K562 (cell line): ENCODE data around the gene NMT2. TPM values are rescaled to one million over a fixed set of nuclear protein-coding genes. Genes with fewer than 3 reads are reported as not detected.

ENCODE experiments used
- BACH1 ChIP-seq: fragments of 200-800 bp; sonication (Bioruptor generic); IDR thresholded peaks from 2 replicates; pipeline ENCODE4 v1.6.1; 2016; ENCODE audit warnings: missing genetic modification characterization, missing compliant biosample characterization
- ESRRA ChIP-seq: fragments of 450-650 bp; IDR thresholded peaks from 2 replicates; pipeline ENCODE4 v1.6.1; 2014; ENCODE audit warnings: low read depth, mild to moderate bottlenecking, moderate library complexity, borderline replicate concordance
- HDAC2 ChIP-seq: fragments of 450-650 bp; IDR thresholded peaks from 2 replicates; pipeline ENCODE4 v1.6.1; 2016; ENCODE audit warnings: mild to moderate bottlenecking
- HDAC3 ChIP-seq: fragments of 450-650 bp; IDR thresholded peaks from 2 replicates; pipeline ENCODE4 v1.6.1; 2018; ENCODE audit warnings: borderline replicate concordance, mild to moderate bottlenecking, moderate library complexity; ENCODE audit not compliant: partially characterized antibody
- HIVEP1 ChIP-seq: fragments of 250-450 bp; sonication (Bioruptor Pico); IDR thresholded peaks from 2 replicates; pipeline ENCODE4 v1.4.0; 2020; ENCODE audit warnings: mild to moderate bottlenecking
- HMGXB4 ChIP-seq: sonication (generic); formaldehyde crosslinking; IDR thresholded peaks from 2 replicates; pipeline ENCODE4 v1.8.1; 2023; ENCODE audit warnings: mild to moderate bottlenecking, missing genetic modification reagents
- IRF9 ChIP-seq: fragments of 450-650 bp; IDR thresholded peaks from 2 replicates; pipeline ENCODE4 v1.6.1; 2016; ENCODE audit warnings: missing biosample characterization, missing genetic modification characterization
- KDM5B ChIP-seq: fragments of 200-600 bp; sonication (generic); IDR thresholded peaks from 2 replicates; pipeline ENCODE4 v1.6.1; 2012; ENCODE audit warnings: low read depth, mild to moderate bottlenecking, moderate library complexity, low read length, control low read depth, inconsistent platforms; ENCODE audit not compliant: insufficient replicate concordance
- MAFF ChIP-seq: IDR thresholded peaks from 2 replicates; pipeline ENCODE4 v1.6.1; 2012; ENCODE audit warnings: low read length, improper control_type of control experiment
- NFE2L1 ChIP-seq: fragments of 450-650 bp; IDR thresholded peaks from 2 replicates; pipeline ENCODE4 v1.6.1; 2016; ENCODE audit warnings: missing genetic modification characterization, low read depth, mild to moderate bottlenecking, missing compliant biosample characterization, moderate library complexity, borderline replicate concordance
- POLR3G ChIP-seq: IDR thresholded peaks from 2 replicates; pipeline ENCODE4 v1.6.1; 2011; ENCODE audit not compliant: insufficient read length, insufficient replicate concordance; ENCODE audit errors: extremely low read depth
- PTRF ChIP-seq: fragments of 450-650 bp; IDR thresholded peaks from 2 replicates; pipeline ENCODE4 v1.6.1; 2016; ENCODE audit warnings: mild to moderate bottlenecking, missing genetic modification characterization, missing compliant biosample characterization
- RFX1 ChIP-seq: fragments of 450-650 bp; IDR thresholded peaks from 2 replicates; pipeline ENCODE4 v1.6.1; 2016; ENCODE audit warnings: mild to moderate bottlenecking, moderate library complexity
- RNF2 ChIP-seq: sonication (generic); IDR thresholded peaks from 2 replicates; pipeline ENCODE4 v1.6.1; 2016
- SMARCE1 ChIP-seq: fragments of 450-650 bp; IDR thresholded peaks from 2 replicates; pipeline ENCODE4 v1.7.1; 2016; ENCODE audit warnings: mild to moderate bottlenecking
- SMC3 ChIP-seq: conservative IDR thresholded peaks from 2 replicates; pipeline ENCODE4 v1.6.1; 2011; ENCODE audit warnings: low read depth, low read length, improper control_type of control experiment; ENCODE audit not compliant: insufficient read depth
- SRSF3 ChIP-seq: fragments of 200-400 bp; formaldehyde crosslinking; IDR thresholded peaks from 2 replicates; pipeline ENCODE4 v1.6.1; 2016; ENCODE audit warnings: mild to moderate bottlenecking, low read length, moderate library complexity; ENCODE audit not compliant: insufficient read depth
- STAG1 ChIP-seq: sonication (generic); formaldehyde crosslinking; IDR thresholded peaks from 2 replicates; pipeline ENCODE4 v1.5.0; 2020; ENCODE audit warnings: missing genetic modification reagents, borderline replicate concordance
- TEAD4 ChIP-seq, 2 experiments: sonication (generic) in 1 of 2; formaldehyde crosslinking in 1 of 2; IDR thresholded peaks; 2 replicates each; pipeline versions ENCODE4 v1.6.1 to v1.8.0; 2012 to 2022; ENCODE audit warnings: borderline replicate concordance in 1 of 2, inconsistent platforms in 1 of 2, low read length in 1 of 2, mild to moderate bottlenecking in 1 of 2, missing genetic modification reagents in 1 of 2
- XRCC4 ChIP-seq: IDR thresholded peaks from one replicate; pipeline ENCODE4 v1.6.1; 2011; ENCODE audit not compliant: insufficient read depth, insufficient read length; ENCODE audit errors: extremely low read depth
- ZNF609 ChIP-seq: sonication (generic); formaldehyde crosslinking; IDR thresholded peaks from 2 replicates; pipeline ENCODE4 v1.8.1; 2023; ENCODE audit warnings: missing genetic modification reagents, mild to moderate bottlenecking, borderline replicate concordance
- polyA plus RNA-seq, 8 experiments: library from polyadenylated mRNA; depleted of rRNA in 4 of 8; stranded (reverse) in 5 of 8; unstranded in 3 of 8; fragments of >200 nt; fragmentation: Nextera tagmentation in 2 of 8; fragmentation: Illumina TruSeq in 1 of 8; extraction: Ambion mirVana in 2 of 8; extraction: Trizol in 1 of 8; gene quantifications; 2 replicates each; pipeline versions ENCODE4 v1.2.1 to v1.2.3, GENCODE V29; 2011 to 2014; ENCODE audit warnings: inconsistent platforms in 1 of 8, missing spikeins in 1 of 8
- total RNA-seq, 7 experiments: library from RNA; depleted of rRNA in 6 of 7; stranded (reverse); fragments of >200 nt in 6 of 7; fragmentation: Illumina TruSeq in 2 of 7; extraction: Trizol in 2 of 7; gene quantifications; 2 replicates each; pipeline versions ENCODE4 v1.2.1 to v1.2.3, GENCODE V29; 2011 to 2021; ENCODE audit warnings: low replicate concordance in 1 of 7

The NMT2 gene
- total and polyA plus RNA-seq, 9 of the 15 experiments (the other 6 are each of a cell fraction or from before 2014, with no cell fraction given) = 5.2 to 15.9 (median 10.8) TPM

GRCh38 chr10:15137636-15138035 lies 30.9 kb downstream of the NMT2 start (continued):
- TF ChIP-seq HMGXB4 (CRISPR knock-in tag) = no peak
- peak; percentile 29; the same call in 1 of the 2 replicates for TF ChIP-seq NFE2L1 (tag)
- TF ChIP-seq HIVEP1 (CRISPR knock-in tag) = no peak
- TF ChIP-seq PTRF (tag) = no peak
- no peak for TF ChIP-seq POLR3G
- no peak for TF ChIP-seq HDAC3
- no peak for TF ChIP-seq SRSF3
- TF ChIP-seq TEAD4 (IDR thresholded peaks at IDR 0.05; ENCODE audit: low read length) = no peak
- no peak for TF ChIP-seq TEAD4 (CRISPR knock-in tag; IDR thresholded peaks at IDR 0.05; ENCODE audit: borderline replicate concordance)
- peak; percentile 48; the same call in 1 of the 2 replicates for TF ChIP-seq MAFF
- no peak for TF ChIP-seq SMARCE1
- TF ChIP-seq RNF2 = no peak
- TF ChIP-seq ZNF609 = no peak
- TF ChIP-seq IRF9 (tag) = no peak
- TF ChIP-seq HDAC2 = no peak
- peak; percentile 76; the same call in 1 of the 2 replicates for TF ChIP-seq BACH1 (tag)
- TF ChIP-seq ESRRA = no peak
- TF ChIP-seq KDM5B = no peak
- no peak for TF ChIP-seq STAG1 (CRISPR knock-in tag)
- TF ChIP-seq SMC3 = no peak
- no peak for TF ChIP-seq RFX1
- TF ChIP-seq XRCC4 = no peak
